Temporal lobe (tissue), 2 donors: ENCODE measurements around the gene TAF11L3. TPM values are rescaled to one million over a fixed set of nuclear protein-coding genes. Genes with fewer than 3 reads are reported as not detected.

Source experiments
- small RNA-seq: library from RNA; depleted of rRNA; stranded (forward); fragments of <200 nt; gene quantifications from one replicate; pipeline ENCODE3, GENCODE V24; 2014; ENCODE audit warnings: low replicate concordance
- total RNA-seq: library from RNA; depleted of rRNA; stranded (reverse); fragments of >200 nt; gene quantifications from one replicate; pipeline ENCODE4 v1.2.3, GENCODE V29; 2014

The TAF11L3 gene
- total RNA-seq, 1 donor from 2014 or later = not detected

Small RNAs within 50 kb of the gene (small RNA-seq; reads per million reads assigned to genes)
- gene AC106774.3 = not detected

Other genes starting within 250 kb of the TAF11L3 start
- gene TAF11L2, start 20.1 kb upstream of the TAF11L3 start, total RNA-seq = not detected
- not detected for gene TAF11L4, start 3.4 kb downstream of the TAF11L3 start, total RNA-seq
- not detected for gene TAF11L5, start 6.9 kb downstream of the TAF11L3 start, total RNA-seq
- gene TAF11L6, start 10.3 kb downstream of the TAF11L3 start, total RNA-seq = not detected
- not detected for gene TAF11L7, start 67.4 kb downstream of the TAF11L3 start, total RNA-seq
- gene TAF11L8, start 72.6 kb downstream of the TAF11L3 start, total RNA-seq = not detected
- gene TAF11L9, start 76.0 kb downstream of the TAF11L3 start, total RNA-seq = not detected
- not detected for gene TAF11L10, start 79.5 kb downstream of the TAF11L3 start, total RNA-seq
- gene TAF11L11, start 85.8 kb downstream of the TAF11L3 start, total RNA-seq = not detected
- gene TAF11L12, start 92.0 kb downstream of the TAF11L3 start, total RNA-seq = not detected
- gene TAF11L13, start 113.7 kb downstream of the TAF11L3 start, total RNA-seq = not detected
- gene TAF11L14, start 116.1 kb downstream of the TAF11L3 start, total RNA-seq = not detected